GM19467 (cell line): Measurements from ENCODE around the gene REXO5.

Experiments used
- ATAC-seq: cut with Tn5 transposase; IDR thresholded peaks from one replicate; pipeline ENCODE4 v1.9.1; 2021; ENCODE audit warnings: mild to moderate bottlenecking, moderate library complexity; ENCODE audit not compliant: unreplicated experiment

REXO5 gene

GRCh38 chr16:20870122-20870820 is 63.9 kb downstream of the REXO5 start:
- ATAC-seq, result no peak

- no peak for ATAC-seq
Measured at GRCh38 chr16:20871258-20871657, 64.9 kb downstream of the REXO5 start.

GRCh38 chr16:20871941-20872815 is 65.9 kb downstream of the REXO5 start:
- ATAC-seq, result no peak

GRCh38 chr16:20873331-20873730 is 67.0 kb downstream of the REXO5 start:
- ATAC-seq, result no peak

GRCh38 chr16:20874088-20874581 is 67.8 kb downstream of the REXO5 start:
- peak; percentile 3 for ATAC-seq

GRCh38 chr16:20875355-20875650 is 69.0 kb downstream of the REXO5 start:
- no peak for ATAC-seq

GRCh38 chr16:20878682-20879147 is 72.4 kb downstream of the REXO5 start:
- ATAC-seq, result no peak

GRCh38 chr16:20879175-20880040 is 73.1 kb downstream of the REXO5 start:
- ATAC-seq, result no peak

GRCh38 chr16:20880867-20881502 is 74.7 kb downstream of the REXO5 start:
- ATAC-seq, result no peak

- no peak for ATAC-seq
Measured at GRCh38 chr16:20881503-20881878, 75.2 kb downstream of the REXO5 start.

GRCh38 chr16:20883554-20884239 is 77.4 kb downstream of the REXO5 start:
- ATAC-seq, result no peak

- ATAC-seq, result no peak
Measured at GRCh38 chr16:20884240-20884556, 77.9 kb downstream of the REXO5 start.

GRCh38 chr16:20886320-20886719 is 80.0 kb downstream of the REXO5 start:
- no peak for ATAC-seq

GRCh38 chr16:20887207-20887606 is 80.9 kb downstream of the REXO5 start:
- no peak for ATAC-seq

- ATAC-seq, result no peak
Measured at GRCh38 chr16:20889625-20890275, 83.4 kb downstream of the REXO5 start.

GRCh38 chr16:20894388-20894787 is 88.1 kb downstream of the REXO5 start:
- ATAC-seq, result no peak

- ATAC-seq, result no peak
Measured at GRCh38 chr16:20897253-20897897, 91.0 kb downstream of the REXO5 start.

GRCh38 chr16:20897922-20898321 is 91.6 kb downstream of the REXO5 start:
- ATAC-seq, result no peak

GRCh38 chr16:20899071-20899470 is 92.7 kb downstream of the REXO5 start:
- no peak for ATAC-seq
